C4-2B (cell line): ENCODE measurements around the gene ELMO1.

Experiments
- CTCF ChIP-seq: fragments of 450-650 bp; conservative IDR thresholded peaks from 2 replicates; pipeline ENCODE4 v1.5.1; 2017; ENCODE audit warnings: mild to moderate bottlenecking
- ZFX ChIP-seq: fragments of 450-650 bp; IDR thresholded peaks from 2 replicates; pipeline ENCODE4 v1.6.1; 2017

GRCh38 chr7:37289781-37290180 lies 158.9 kb downstream of the ELMO1 start:
- TF ChIP-seq CTCF, result no peak
- no peak for TF ChIP-seq ZFX
